WTC11 (cell line): ENCODE data around the gene GAS6. TPM values are rescaled to one million over a fixed set of nuclear protein-coding genes. Genes with fewer than 3 reads are reported as not detected.

ENCODE experiments used
- ATAC-seq: fragments of 200-7000 bp; cut with Tn5 transposase; 2 replicates; pipeline ENCODE4 v1.10.0; 2021; ENCODE audit warnings: mild to moderate bottlenecking, moderate library complexity
- CTCF ChIA-PET: fragments of 300-600 bp; sonication (Branson Sonifier 250); formaldehyde crosslinking; loops from one replicate; lab custom pipeline; 2021; ENCODE audit warnings: antibody characterized with exemption; lab: Charles Lee
- POLR2A ChIA-PET: fragments of 350-600 bp; sonication (Branson Sonifier 250); formaldehyde crosslinking; loops from one replicate; lab custom pipeline; 2021; ENCODE audit warnings: antibody characterized with exemption; lab: Charles Lee
- DNase-seq: peaks from one replicate; pipeline ENCODE4 v3.0.0; 2021; ENCODE audit warnings: low spot score
- H3K27ac Mint-ChIP-seq: 2 replicates; pipeline ENCODE4 v1.8.0; 2021; ENCODE audit warnings: mixed read lengths
- H3K27me3 Mint-ChIP-seq: 2 replicates; pipeline ENCODE4 v1.8.0; 2021; ENCODE audit warnings: low read depth, mild to moderate bottlenecking, moderate library complexity, mixed read lengths
- H3K36me3 Mint-ChIP-seq: 2 replicates; pipeline ENCODE4 v1.8.0; 2021; ENCODE audit warnings: mixed read lengths
- H3K4me1 Mint-ChIP-seq: 2 replicates; pipeline ENCODE4 v1.8.0; 2022; ENCODE audit warnings: mixed read lengths
- H3K4me3 Mint-ChIP-seq: 2 replicates; pipeline ENCODE4 v1.8.0; 2021; ENCODE audit warnings: mild to moderate bottlenecking, moderate library complexity, mixed read lengths
- H3K9me3 Mint-ChIP-seq: 2 replicates; pipeline ENCODE4 v1.8.0; 2021; ENCODE audit warnings: mixed read lengths
- ATF1 ChIP-seq: sonication (generic); formaldehyde crosslinking; IDR thresholded peaks from 2 replicates; pipeline ENCODE4 v1.8.1; 2023; ENCODE audit warnings: mild to moderate bottlenecking, moderate library complexity, missing genetic modification reagents
- CBFB ChIP-seq: sonication (generic); formaldehyde crosslinking; IDR thresholded peaks from 2 replicates; pipeline ENCODE4 v1.8.1; 2022; ENCODE audit warnings: mild to moderate bottlenecking, low read depth, missing genetic modification reagents
- EMX1 ChIP-seq: fragments of 250-450 bp; sonication (Bioruptor Pico); IDR thresholded peaks from 2 replicates; pipeline ENCODE4 v1.8.0; 2021; ENCODE audit warnings: mild to moderate bottlenecking
- FOXP1 ChIP-seq: sonication (generic); formaldehyde crosslinking; IDR thresholded peaks from 2 replicates; pipeline ENCODE4 v1.8.0; 2022; ENCODE audit warnings: missing genetic modification reagents, mild to moderate bottlenecking, moderate library complexity, borderline replicate concordance
- GABPB1 ChIP-seq: sonication (generic); formaldehyde crosslinking; IDR thresholded peaks from 2 replicates; pipeline ENCODE4 v1.8.1; 2023; ENCODE audit warnings: mild to moderate bottlenecking, missing genetic modification reagents
- HMGA2 ChIP-seq: fragments of 250-450 bp; sonication (Bioruptor Pico); IDR thresholded peaks from 2 replicates; pipeline ENCODE4 v1.4.0; 2021; ENCODE audit warnings: mild to moderate bottlenecking, moderate library complexity
- IRF2 ChIP-seq: sonication (generic); formaldehyde crosslinking; IDR thresholded peaks from 2 replicates; pipeline ENCODE4 v1.8.0; 2022; ENCODE audit warnings: low read depth, missing genetic modification reagents, borderline replicate concordance
- JAZF1 ChIP-seq: fragments of 250-450 bp; sonication (Bioruptor Pico); IDR thresholded peaks from 2 replicates; pipeline ENCODE4 v1.9.0; 2021; ENCODE audit warnings: moderate library complexity, mild to moderate bottlenecking, inconsistent platforms
- JUN ChIP-seq: sonication (generic); formaldehyde crosslinking; IDR thresholded peaks from 2 replicates; pipeline ENCODE4 v1.8.0; 2023; ENCODE audit warnings: mild to moderate bottlenecking, missing genetic modification reagents
- MYBL2 ChIP-seq: sonication (generic); formaldehyde crosslinking; IDR thresholded peaks from 2 replicates; pipeline ENCODE4 v1.8.1; 2023; ENCODE audit warnings: mild to moderate bottlenecking, moderate library complexity, missing genetic modification reagents
- NFE2L1 ChIP-seq: sonication (generic); formaldehyde crosslinking; IDR thresholded peaks from 2 replicates; pipeline ENCODE4 v1.8.1; 2023; ENCODE audit warnings: missing genetic modification reagents
- NR1H2 ChIP-seq: sonication (generic); formaldehyde crosslinking; IDR thresholded peaks from 2 replicates; pipeline ENCODE4 v1.9.0; 2021; ENCODE audit warnings: mild to moderate bottlenecking, moderate library complexity, missing genetic modification reagents
- NR2C2 ChIP-seq: sonication (generic); formaldehyde crosslinking; IDR thresholded peaks from 2 replicates; pipeline ENCODE4 v1.8.0; 2022; ENCODE audit warnings: mild to moderate bottlenecking, missing genetic modification reagents
- RORB ChIP-seq: fragments of 250-450 bp; sonication (Bioruptor Pico); IDR thresholded peaks from 2 replicates; pipeline ENCODE4 v1.9.0; 2021; ENCODE audit warnings: mild to moderate bottlenecking
- SMAD3 ChIP-seq: sonication (generic); formaldehyde crosslinking; IDR thresholded peaks from 2 replicates; pipeline ENCODE4 v1.8.0; 2022; ENCODE audit warnings: missing genetic modification reagents, mild to moderate bottlenecking, borderline replicate concordance
- TP53 ChIP-seq: sonication (generic); formaldehyde crosslinking; IDR thresholded peaks from 2 replicates; pipeline ENCODE4 v1.8.1; 2023; ENCODE audit warnings: mild to moderate bottlenecking, missing genetic modification reagents
- ZBTB21 ChIP-seq: sonication (generic); formaldehyde crosslinking; IDR thresholded peaks from 2 replicates; pipeline ENCODE4 v1.8.1; 2023; ENCODE audit warnings: mild to moderate bottlenecking, missing genetic modification reagents, borderline replicate concordance
- ZNF121 ChIP-seq: sonication (generic); formaldehyde crosslinking; IDR thresholded peaks from 2 replicates; pipeline ENCODE4 v1.8.0; 2023; ENCODE audit warnings: missing genetic modification reagents
- ZNF138 ChIP-seq: sonication (generic); formaldehyde crosslinking; conservative IDR thresholded peaks from 2 replicates; pipeline ENCODE4 v1.8.1; 2022; ENCODE audit warnings: mild to moderate bottlenecking, moderate library complexity, missing genetic modification reagents
- ZNF232 ChIP-seq: sonication (generic); formaldehyde crosslinking; IDR thresholded peaks from 2 replicates; pipeline ENCODE4 v1.8.0; 2022; ENCODE audit warnings: mild to moderate bottlenecking, missing genetic modification reagents
- ZNF396 ChIP-seq: fragments of 250-450 bp; sonication (Bioruptor Pico); IDR thresholded peaks from 2 replicates; pipeline ENCODE4 v1.8.0; 2021; ENCODE audit warnings: mild to moderate bottlenecking, moderate library complexity, borderline replicate concordance
- total RNA-seq: library from RNA; stranded (reverse); gene quantifications from 3 replicates; pipeline ENCODE4 v1.2.3, GENCODE V29; 2021
- TF ChIP-seq, protein P1 (sequence below): fragments of 200-600 bp; IDR thresholded peaks from 2 replicates; pipeline ENCODE4 v1.8.0; 2022; ENCODE audit warnings: antibody characterized with exemption
- TF ChIP-seq, protein P2 (sequence below): sonication (generic); formaldehyde crosslinking; IDR thresholded peaks from 2 replicates; pipeline ENCODE4 v1.8.0; 2022; ENCODE audit warnings: mild to moderate bottlenecking, missing genetic modification reagents
- TF ChIP-seq, protein P3 (sequence below): sonication (generic); formaldehyde crosslinking; IDR thresholded peaks from 2 replicates; pipeline ENCODE4 v1.8.1; 2023; ENCODE audit warnings: mild to moderate bottlenecking, missing genetic modification reagents, moderate library complexity
- TF ChIP-seq, protein P4 (sequence below): fragments of 250-450 bp; sonication (Bioruptor Pico); IDR thresholded peaks from 2 replicates; pipeline ENCODE4 v1.9.0; 2021; ENCODE audit warnings: mild to moderate bottlenecking
- TF ChIP-seq, protein P5 (sequence below): sonication (generic); formaldehyde crosslinking; IDR thresholded peaks from 2 replicates; pipeline ENCODE4 v1.8.0; 2022; ENCODE audit warnings: mild to moderate bottlenecking, missing genetic modification reagents
- TF ChIP-seq, protein P6 (sequence below): sonication (generic); formaldehyde crosslinking; IDR thresholded peaks from 2 replicates; pipeline ENCODE4 v1.8.1; 2023; ENCODE audit warnings: mild to moderate bottlenecking, missing genetic modification reagents

Gene GAS6
- total RNA-seq, 1 experiment from 2014 or later = 29.4 TPM

DNA sequence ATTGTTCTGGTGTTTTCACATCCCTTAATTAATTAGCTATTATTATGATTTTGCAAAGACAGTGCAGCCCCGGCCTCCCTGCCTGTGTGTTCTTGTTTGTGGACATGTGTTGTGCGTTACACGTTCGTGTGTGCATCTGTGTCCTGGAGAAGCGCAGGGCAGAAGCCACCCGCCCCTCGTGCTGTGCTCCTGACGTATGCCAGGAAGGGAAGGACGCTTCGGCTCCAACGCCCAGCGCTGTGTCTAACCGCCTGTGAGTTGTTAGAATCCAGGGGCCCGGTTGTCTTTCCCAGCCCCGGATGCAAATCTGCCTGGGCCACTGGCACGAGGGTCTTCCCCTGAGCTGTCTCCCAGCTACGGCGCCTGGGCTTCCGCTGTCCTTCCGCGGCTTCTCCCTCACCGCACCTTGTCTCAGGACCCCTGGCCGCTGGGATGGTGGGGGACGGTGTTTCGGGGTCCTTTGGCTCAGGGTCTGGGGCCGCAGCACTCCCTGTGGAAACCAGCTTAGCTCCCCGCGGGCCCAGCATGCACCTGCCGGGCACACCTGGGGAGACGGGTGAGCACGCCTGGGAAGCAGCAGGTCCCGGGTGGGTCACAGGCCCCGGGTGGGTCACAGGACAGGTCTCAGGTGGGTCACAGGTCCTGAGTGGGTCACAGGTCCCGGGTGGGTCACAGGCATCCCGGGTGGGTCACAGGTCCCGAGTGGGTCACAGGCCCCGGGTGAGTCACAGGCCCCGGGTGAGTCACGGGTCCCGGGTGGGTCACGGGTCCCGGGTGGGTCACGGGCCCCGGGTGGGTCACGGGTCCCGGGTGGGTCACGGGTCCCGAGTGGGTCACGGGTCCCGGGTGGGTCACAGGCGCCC, 51.5 kb downstream of the GAS6 start (continued):
- TF ChIP-seq ZBTB21 (no peak), NR1H2 (CRISPR knock-in tag) (no peak), SMAD3 (CRISPR knock-in tag) (no peak), RORB (no peak), NFE2L1 (CRISPR knock-in tag) (no peak), HMGA2 (CRISPR knock-in tag) (no peak), CBFB (CRISPR knock-in tag) (no peak), ZNF232 (CRISPR knock-in tag) (no peak), JUN (CRISPR knock-in tag) (no peak)
- TF ChIP-seq, protein P1, sequence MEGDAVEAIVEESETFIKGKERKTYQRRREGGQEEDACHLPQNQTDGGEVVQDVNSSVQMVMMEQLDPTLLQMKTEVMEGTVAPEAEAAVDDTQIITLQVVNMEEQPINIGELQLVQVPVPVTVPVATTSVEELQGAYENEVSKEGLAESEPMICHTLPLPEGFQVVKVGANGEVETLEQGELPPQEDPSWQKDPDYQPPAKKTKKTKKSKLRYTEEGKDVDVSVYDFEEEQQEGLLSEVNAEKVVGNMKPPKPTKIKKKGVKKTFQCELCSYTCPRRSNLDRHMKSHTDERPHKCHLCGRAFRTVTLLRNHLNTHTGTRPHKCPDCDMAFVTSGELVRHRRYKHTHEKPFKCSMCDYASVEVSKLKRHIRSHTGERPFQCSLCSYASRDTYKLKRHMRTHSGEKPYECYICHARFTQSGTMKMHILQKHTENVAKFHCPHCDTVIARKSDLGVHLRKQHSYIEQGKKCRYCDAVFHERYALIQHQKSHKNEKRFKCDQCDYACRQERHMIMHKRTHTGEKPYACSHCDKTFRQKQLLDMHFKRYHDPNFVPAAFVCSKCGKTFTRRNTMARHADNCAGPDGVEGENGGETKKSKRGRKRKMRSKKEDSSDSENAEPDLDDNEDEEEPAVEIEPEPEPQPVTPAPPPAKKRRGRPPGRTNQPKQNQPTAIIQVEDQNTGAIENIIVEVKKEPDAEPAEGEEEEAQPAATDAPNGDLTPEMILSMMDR = no peak

DNA sequence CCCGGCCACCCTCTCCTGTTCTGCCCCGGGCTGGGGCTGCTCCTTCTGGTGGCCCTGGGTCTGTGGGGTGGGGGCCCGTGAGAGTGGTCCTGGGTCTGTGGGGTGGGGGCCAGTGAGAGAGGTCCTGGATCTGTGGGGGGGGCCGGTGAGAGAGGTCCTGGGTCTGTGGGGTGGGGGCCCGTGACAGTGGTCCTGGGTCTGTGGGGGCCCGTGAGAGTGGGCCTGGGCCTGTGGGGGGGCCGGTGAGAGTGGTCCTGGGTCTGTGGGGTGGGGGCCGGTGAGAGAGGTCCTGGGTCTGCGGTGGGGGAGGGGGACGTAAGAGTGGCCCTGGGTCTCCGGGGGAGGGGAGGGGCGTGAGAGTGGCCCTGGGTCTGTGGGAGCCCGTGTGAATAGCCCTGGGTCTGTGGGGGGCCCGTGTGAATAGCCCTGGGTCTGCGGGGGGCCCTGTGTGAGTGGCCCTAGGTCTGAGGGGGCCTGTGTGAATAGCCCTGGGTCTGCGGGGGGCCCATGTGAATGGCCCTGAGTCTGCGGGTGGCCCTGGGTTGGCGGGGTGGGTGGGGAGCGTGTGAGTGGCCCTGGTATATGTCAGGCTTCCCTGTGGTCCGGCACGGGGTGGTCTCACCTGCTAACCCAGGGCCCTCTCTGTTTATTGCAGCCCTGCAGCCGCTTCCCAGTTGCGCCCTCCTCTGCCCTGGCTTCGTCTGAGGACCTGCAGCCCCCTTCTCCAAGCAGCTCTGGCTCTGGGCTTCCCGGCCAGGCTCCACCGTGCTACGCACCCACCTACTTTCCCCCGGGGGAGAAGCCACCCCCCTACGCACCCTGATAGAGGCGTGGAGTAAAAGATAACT, 52.6 kb downstream of the GAS6 start:
- DNase-seq (no peak), ATAC-seq (no peak)
- TF ChIP-seq NFE2L1 (CRISPR knock-in tag) = no peak
- no peak for TF ChIP-seq GABPB1
- TF ChIP-seq, protein P2, sequence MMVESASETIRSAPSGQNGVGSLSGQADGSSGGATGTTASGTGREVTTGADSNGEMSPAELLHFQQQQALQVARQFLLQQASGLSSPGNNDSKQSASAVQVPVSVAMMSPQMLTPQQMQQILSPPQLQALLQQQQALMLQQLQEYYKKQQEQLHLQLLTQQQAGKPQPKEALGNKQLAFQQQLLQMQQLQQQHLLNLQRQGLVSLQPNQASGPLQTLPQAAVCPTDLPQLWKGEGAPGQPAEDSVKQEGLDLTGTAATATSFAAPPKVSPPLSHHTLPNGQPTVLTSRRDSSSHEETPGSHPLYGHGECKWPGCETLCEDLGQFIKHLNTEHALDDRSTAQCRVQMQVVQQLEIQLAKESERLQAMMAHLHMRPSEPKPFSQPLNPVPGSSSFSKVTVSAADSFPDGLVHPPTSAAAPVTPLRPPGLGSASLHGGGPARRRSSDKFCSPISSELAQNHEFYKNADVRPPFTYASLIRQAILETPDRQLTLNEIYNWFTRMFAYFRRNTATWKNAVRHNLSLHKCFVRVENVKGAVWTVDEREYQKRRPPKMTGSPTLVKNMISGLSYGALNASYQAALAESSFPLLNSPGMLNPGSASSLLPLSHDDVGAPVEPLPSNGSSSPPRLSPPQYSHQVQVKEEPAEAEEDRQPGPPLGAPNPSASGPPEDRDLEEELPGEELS = no peak
- TF ChIP-seq ZNF138 (CRISPR knock-in tag) = no peak
- no peak for TF ChIP-seq ZNF121 (CRISPR knock-in tag)
- TF ChIP-seq RORB = no peak
- no peak for TF ChIP-seq MYBL2 (CRISPR knock-in tag)
- TF ChIP-seq NR2C2 (CRISPR knock-in tag) = no peak
- no peak for TF ChIP-seq EMX1
- no peak for TF ChIP-seq IRF2 (CRISPR knock-in tag)
- H3K9me3 Mint-ChIP-seq = peaks cover 15% of the 10 kb centered on the region
- H3K27ac Mint-ChIP-seq = no peak overlapping the region
- H3K4me1 Mint-ChIP-seq = no peaks in the 10 kb centered on the region
- ChIA-PET POLR2A (no interaction called here), CTCF (interaction anchor here (1.2 kb wide), 1 partner anchor 136 kb away, joined by 3 read pairs; no protein-coding TSS in a partner anchor)
- peaks cover 9% of the 10 kb centered on the region for H3K36me3 Mint-ChIP-seq
- H3K27me3 Mint-ChIP-seq = no peaks in the 10 kb centered on the region; the same call in 1 of the 2 replicates
- H3K4me3 Mint-ChIP-seq = no peak overlapping the region

DNA sequence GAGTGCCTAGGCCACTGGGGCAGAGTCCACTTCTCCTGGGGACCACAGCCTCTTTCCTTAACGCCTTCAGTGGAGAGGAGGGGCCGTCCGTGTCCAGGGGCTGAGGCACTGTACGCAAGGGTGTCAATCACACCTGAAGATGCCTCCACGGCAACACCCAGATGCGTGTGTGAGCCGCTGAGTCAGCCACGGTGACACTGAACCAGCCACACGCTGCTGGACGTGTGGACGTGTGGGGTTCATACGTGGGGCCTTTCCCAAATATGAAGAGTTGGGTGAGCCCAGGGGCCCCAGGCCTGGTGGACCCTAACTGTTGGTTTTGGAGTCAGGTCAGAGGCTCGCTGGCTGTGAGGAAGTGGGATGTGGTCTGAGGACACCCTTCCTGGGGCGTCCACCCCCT, 53.2 kb downstream of the GAS6 start:
- ChIA-PET POLR2A (no interaction called here), CTCF (no interaction called here)
- Mint-ChIP-seq H3K27ac (no peak overlapping the region), H3K4me3 (no peak overlapping the region), H3K9me3 (peaks cover 15% of the 10 kb centered on the region), H3K36me3 (peaks cover 9% of the 10 kb centered on the region), H3K27me3 (no peaks in the 10 kb centered on the region; the same call in 1 of the 2 replicates), H3K4me1 (no peaks in the 10 kb centered on the region)
- no peak for ATAC-seq
- DNase-seq = no peak
- no peak for TF ChIP-seq JAZF1
- TF ChIP-seq ZNF121 (CRISPR knock-in tag) = no peak
- TF ChIP-seq, protein P3, sequence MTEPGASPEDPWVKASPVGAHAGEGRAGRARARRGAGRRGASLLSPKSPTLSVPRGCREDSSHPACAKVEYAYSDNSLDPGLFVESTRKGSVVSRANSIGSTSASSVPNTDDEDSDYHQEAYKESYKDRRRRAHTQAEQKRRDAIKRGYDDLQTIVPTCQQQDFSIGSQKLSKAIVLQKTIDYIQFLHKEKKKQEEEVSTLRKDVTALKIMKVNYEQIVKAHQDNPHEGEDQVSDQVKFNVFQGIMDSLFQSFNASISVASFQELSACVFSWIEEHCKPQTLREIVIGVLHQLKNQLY = no peak
- no peak for TF ChIP-seq TP53 (CRISPR knock-in tag)
- no peak for TF ChIP-seq ZNF396 (CRISPR knock-in tag)
- TF ChIP-seq, protein P4, sequence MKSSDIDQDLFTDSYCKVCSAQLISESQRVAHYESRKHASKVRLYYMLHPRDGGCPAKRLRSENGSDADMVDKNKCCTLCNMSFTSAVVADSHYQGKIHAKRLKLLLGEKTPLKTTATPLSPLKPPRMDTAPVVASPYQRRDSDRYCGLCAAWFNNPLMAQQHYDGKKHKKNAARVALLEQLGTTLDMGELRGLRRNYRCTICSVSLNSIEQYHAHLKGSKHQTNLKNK (CRISPR knock-in tag) = no peak
- TF ChIP-seq, protein P5, sequence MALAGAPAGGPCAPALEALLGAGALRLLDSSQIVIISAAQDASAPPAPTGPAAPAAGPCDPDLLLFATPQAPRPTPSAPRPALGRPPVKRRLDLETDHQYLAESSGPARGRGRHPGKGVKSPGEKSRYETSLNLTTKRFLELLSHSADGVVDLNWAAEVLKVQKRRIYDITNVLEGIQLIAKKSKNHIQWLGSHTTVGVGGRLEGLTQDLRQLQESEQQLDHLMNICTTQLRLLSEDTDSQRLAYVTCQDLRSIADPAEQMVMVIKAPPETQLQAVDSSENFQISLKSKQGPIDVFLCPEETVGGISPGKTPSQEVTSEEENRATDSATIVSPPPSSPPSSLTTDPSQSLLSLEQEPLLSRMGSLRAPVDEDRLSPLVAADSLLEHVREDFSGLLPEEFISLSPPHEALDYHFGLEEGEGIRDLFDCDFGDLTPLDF (CRISPR knock-in tag) = no peak
- TF ChIP-seq, protein P6, sequence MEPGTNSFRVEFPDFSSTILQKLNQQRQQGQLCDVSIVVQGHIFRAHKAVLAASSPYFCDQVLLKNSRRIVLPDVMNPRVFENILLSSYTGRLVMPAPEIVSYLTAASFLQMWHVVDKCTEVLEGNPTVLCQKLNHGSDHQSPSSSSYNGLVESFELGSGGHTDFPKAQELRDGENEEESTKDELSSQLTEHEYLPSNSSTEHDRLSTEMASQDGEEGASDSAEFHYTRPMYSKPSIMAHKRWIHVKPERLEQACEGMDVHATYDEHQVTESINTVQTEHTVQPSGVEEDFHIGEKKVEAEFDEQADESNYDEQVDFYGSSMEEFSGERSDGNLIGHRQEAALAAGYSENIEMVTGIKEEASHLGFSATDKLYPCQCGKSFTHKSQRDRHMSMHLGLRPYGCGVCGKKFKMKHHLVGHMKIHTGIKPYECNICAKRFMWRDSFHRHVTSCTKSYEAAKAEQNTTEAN (CRISPR knock-in tag) = no peak
- TF ChIP-seq ATF1 (CRISPR knock-in tag) = no peak
- no peak for TF ChIP-seq FOXP1 (CRISPR knock-in tag)
